Erythroblast (primary cell): ENCODE results near the gene STK24.

Source experiments
- DNase-seq, 2 experiments: peaks; one replicate each; lab custom pipeline; 2025; lab: John Stamatoyannopoulos, UW
- GATA1 ChIP-seq: IDR thresholded peaks from 2 replicates; pipeline ENCODE4 v1.6.1; 2011; ENCODE audit warnings: low read depth, mild to moderate bottlenecking, control low read depth, low read length, moderate library complexity
- POLR2A ChIP-seq: IDR thresholded peaks from 2 replicates; pipeline ENCODE4 v1.6.1; 2011; ENCODE audit warnings: mild to moderate bottlenecking, low read length

Gene STK24

DNA sequence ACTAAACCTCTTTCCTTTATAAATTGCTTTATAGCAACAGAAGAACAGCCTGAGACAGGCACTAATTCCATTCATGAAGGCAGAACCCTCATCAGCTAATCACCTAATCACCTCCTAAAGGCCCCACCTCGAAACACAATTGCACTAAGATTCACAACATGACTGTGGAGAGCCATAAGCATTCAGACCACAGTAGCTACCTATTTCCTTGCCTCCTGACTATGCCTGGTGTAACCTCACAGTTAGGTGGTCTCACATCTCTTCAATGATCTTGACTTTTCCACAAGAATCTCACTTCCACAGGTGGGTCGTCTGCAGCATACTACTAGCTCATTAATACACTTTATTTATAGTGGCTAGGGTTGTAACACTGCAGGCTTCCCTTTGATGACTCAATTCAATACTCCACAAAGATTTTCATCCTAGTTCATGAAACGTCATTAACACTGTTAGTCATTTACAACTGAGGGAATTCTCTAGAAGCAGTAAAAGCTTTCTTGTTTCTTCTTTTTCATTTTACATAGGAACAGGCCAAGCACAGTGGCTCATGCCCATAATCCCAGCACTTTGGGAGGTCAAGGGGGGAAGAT, 27.1 kb downstream of the STK24 start:
- TF ChIP-seq POLR2A: no peak
- no peak for TF ChIP-seq GATA1
- DNase-seq: no peak

DNA sequence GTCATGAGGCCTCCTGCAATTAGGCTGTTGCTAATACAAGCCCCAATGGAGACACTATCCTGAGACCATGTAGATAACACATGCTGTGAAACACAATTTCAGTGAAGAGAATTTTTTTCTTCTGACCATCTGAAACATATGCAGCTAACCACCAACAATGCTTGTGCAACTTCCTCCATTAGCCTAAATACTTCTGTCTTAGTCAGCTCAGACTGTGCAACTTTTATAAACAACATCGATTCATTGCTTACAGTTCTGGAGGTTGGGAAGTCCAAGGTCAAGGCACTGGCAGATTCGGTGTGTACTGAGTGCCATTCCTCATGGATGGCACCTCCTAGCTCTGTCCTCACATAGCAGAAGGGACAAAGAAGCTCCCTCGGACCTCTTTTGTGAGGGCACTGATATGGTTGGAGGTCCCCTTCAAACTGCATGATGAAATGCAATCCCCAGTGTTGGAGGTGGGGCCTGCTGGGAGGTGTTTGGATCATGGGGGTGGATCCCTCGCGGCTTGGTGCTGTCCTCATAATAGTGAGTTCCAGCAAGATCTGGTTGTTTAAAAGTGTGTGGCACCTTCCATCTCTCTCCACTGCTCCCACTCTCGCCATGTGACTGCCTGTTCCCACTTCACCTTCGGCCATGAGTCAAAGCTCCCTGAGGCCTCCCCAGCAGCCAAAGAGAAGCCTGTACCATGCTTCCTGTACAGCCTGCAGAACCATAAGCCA, 27.7 kb downstream of the STK24 start:
- TF ChIP-seq GATA1: no peak
- no peak for TF ChIP-seq POLR2A
- DNase-seq: no peak

DNA sequence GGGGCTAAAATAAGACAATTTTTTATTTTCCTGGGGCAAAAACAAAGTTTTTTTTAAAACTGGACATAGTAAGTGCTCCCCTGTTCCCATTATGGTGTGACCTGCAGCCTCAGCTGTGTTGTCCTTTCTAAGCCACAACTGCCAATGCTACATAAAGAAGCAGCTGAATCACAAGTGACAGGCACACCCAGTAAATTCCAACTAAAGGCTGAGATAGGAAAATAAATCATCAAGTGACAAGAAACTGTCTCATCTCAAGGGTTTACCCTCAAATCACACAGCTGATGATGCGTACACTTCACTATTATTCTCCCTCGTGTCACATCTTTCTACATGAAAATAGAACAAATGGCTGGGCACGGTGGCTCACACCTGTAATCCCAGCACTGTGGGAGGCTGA, 28.7 kb downstream of the STK24 start:
- DNase-seq: peak; percentile 16 to 26
- TF ChIP-seq GATA1 (no peak), POLR2A (no peak)

DNA sequence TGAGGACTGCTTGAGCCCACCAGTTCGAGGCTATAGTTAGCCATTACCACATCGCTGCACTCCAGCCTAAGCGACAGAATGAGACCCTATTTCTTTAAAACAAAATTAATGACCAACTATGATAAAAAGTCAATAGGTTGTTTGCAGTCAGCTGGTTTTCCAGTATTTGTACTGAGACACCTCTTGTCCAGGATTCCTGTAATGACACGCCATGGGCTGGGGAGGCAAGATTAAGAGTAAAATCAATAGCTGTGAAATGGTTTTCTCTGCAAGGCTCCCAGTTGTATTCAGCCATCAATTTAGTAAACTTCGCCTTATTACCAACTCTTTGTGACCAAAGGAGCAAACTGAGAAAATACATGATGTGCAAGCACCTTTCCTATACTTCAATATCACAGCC, 29.5 kb downstream of the STK24 start:
- no peak for DNase-seq
- TF ChIP-seq POLR2A: no peak
- no peak for TF ChIP-seq GATA1

DNA sequence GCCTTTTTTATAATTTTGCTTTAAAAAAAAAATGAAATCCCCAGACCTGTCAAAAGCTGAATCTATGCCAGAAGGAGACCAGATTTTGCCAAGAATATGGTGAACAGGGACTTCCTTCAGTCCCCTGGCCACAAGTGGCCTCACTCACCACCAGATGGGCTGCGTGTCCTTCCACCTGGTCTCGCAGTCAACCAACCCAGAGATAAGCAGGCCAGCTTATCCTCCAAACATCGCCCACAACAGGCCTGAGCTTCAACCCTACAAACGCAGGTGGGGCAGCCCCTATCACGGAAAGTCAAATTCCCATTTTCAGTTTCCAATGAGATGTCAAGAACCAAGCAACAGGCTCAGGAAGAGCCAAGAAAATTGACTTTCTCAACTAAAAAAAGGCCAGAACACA, 30.5 kb downstream of the STK24 start:
- TF ChIP-seq GATA1 (no peak), POLR2A (no peak)
- peak in 1 of 2 experiments; percentile 18 for DNase-seq

DNA sequence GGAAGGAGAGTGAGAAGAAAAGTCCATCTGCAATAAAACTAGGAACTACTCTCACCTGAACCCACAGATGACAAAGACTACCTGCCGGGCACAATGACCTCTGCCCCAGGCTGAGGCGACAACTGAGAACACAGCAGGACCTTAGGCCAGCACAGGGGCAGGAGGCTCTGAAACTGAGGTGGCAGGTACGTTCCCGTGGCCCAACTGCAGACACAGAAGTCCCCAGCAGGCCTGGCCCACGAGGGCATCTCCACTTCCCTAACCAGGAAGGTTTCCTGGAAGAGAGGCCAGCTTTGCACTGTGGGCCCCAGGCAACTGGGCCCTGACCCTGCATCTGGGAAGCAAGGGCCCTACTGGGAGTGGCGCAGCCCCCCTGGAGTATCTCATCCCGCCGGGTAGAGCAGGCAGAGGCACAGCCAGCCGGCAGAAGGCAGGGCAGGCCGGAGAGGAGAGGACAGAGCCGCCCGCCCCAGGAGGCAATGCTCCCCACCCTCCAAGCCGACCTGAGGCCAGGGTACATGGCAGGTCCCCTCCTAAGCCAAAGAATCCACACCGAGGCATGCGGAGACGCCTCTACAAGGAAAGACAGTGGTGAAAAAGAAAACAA, 32.7 kb downstream of the STK24 start:
- no peak for TF ChIP-seq GATA1
- TF ChIP-seq POLR2A: no peak

DNA sequence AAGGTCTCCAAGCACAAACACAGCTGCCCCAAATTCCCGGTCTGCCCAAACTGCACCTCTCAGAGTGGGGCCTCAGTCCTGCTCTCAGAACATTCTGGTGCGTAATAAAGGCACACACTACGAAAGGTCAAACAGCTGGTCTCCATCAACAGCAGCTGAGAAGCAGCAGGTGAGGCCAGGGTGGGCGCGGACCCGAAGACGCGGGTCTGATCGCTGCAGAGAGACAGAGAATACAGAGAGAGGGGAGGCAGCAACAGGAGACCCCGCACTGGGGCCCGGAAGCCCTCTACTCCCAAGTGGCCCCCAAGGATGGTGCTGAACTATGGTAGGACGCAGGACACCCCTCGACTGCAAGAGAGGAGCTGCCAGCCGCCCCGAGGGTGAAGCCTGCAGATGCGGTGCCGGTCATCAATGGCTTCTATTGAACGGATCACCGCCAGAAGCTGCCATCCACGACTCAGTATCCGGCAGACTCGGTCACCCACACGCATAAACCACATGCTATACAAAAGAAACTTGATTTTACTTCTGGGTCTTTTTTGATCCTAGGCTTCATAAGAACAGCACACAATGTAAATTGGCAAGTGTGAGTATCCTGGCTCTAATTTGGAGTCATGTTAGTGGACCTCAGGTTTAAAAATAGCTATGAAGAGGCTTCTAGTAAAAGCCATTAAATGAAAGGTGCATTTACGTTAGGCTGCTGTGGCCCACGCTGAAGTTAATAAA, 33.4 kb downstream of the STK24 start:
- DNase-seq: no peak

More for the DNA sequence above, 32.7 kb downstream of the STK24 start:
- no peak for DNase-seq

DNA sequence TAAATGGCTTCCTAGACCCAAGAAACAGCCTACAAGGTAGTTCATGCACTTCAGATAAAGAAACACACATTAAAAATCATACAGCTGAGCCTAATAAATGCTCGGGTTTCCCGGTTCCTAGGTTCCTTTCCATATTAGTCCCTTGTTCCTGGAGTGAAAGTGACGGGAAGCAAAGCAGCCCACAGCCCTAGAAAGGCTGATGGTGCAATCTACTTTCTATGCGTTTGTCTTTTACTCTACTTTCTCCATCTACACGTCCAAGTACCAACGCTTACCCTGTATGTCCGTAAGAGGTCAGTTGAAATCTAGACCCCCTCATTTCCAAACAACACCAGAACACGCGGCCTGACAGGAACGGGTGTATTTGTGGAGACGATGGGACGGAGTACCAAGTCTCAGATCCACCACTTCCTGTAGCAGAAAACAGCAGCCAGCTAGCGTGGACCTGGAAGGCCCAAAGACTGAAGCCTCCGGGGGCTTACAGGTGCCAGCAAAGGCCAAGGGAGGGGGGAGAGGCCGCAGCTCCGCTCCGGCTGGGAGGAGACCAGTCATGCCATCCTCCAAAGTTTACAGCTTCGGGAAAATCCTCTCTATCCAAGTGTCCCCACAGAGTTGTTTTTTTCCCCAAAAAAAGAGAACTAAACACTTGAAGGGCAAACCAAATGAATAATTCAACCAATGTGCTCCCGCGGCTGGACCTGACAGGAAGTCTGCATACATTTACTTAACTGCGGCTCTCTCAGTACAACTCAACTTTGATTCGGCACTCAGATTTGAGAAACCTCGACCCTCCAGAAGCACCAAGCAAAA, 34.1 kb downstream of the STK24 start:
- DNase-seq: no peak
- TF ChIP-seq POLR2A: no peak
- TF ChIP-seq GATA1: no peak

More for the DNA sequence above, 33.4 kb downstream of the STK24 start:
- TF ChIP-seq GATA1 (no peak), POLR2A (no peak)

DNA sequence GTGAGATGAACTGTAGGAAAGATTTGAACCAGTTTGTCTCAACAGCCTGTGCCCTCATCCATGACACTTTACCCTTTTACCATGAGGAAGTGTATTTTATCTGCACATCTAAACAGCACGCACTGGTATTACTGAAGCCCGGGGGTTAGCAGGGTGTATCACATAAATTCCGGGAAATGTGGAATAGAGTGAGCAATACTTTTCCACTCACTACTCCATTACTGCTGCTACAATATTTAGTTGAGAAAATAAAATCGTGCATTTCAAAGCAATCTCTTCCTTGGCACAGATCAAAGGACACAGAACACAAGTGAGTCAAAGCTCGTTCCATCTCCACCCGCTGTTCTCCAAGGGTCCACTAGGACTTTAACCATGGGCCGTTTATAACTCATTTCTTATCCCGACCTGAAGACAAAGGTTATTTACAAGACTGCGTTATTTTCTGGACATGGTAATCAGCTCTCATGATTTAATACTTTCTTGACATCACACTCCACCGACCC, 35.2 kb downstream of the STK24 start:
- peak; percentile 26 to 49 for DNase-seq
- TF ChIP-seq POLR2A (no peak), GATA1 (no peak)

DNA sequence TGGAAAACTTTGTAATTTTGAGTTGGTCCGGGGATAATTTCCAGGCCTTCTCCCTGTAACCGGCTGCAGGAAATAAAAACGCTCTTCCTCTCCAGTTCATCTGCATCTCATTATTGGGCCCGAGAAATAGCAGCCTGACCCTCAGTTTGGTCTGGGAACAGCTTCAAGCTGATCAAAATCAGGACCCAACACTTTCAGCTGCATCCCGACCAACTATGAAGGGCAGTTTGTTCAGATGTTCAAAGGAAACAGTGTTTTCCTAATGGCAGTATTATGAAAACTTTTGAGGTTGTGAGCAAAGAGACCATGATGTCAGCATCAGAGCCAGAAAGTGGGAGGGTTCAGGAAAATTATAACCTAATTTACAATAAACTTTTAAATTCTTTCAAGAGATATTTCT, 35.7 kb downstream of the STK24 start:
- no peak for DNase-seq
- TF ChIP-seq GATA1 (no peak), POLR2A (no peak)

DNA sequence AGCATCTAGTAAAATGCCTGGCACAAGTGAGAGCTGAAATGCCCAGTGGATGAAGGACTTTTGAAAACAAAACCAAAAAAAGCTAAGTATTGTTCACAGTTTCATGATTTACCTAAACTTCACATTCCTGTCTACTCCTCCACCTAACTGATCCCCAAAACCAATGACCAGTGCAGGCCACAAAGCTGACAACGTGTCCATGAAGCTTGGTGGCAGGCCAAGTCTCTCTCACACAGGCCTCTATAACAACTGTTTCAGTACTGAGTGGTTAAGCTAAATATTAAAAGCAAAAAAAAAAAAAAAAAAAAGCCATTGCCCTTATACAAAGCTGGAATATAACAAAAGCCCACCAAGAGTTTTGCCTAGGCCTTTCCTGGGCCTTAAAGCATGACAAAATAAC, 36.4 kb downstream of the STK24 start:
- no peak for TF ChIP-seq POLR2A
- TF ChIP-seq GATA1: no peak
- DNase-seq: no peak

DNA sequence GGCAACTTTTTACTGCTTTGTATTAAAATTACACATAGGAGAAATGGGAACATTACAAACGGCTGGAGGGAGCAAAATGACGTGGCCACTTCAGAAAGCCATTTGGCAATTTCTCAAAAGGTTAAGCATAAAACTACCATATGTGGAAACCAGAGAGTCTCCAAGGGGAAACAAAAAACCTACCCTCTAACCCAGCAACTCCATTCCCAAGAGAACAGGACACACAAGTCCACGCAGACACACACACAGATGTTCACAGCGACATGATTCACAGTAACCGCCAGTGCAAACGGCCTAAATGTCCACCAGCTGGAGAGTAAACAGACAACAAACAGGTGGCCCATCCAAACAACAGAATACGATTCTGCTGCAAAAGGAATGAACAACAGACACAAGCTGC, 37.2 kb downstream of the STK24 start:
- TF ChIP-seq POLR2A: no peak
- TF ChIP-seq GATA1: no peak
- DNase-seq: no peak

DNA sequence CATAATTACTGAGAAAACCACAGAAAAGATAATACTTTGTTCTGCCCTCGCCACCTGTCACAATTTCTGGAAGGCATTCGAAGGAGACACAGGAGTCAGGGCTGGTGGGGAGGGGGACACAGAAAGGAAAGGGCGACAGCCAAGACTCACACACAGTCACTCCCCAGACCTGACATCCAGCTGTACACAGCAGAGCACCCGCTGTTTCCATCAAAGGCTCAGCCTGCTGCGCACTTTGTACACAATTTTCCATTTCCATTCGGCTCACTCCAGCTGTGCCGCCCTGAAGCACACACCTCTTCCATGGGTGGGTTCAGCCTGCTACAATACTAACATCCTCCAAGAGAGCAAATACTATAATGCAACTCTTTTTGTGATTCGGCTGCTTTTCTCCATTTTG, 38.0 kb downstream of the STK24 start:
- TF ChIP-seq POLR2A (no peak), GATA1 (no peak)

More for the DNA sequence above, 38.0 kb downstream of the STK24 start:
- no peak for DNase-seq
